Measurements from ENCODE around the gene MAT2B.
"Not testable (repeated sequence)": the region's sequence is repeated elsewhere in the genome, so short reads cannot be mapped to it uniquely, and the experiment has no call there.

Gene MAT2B

GRCh38 chr5:163533223-163533622 is 27.8 kb downstream of the MAT2B start:
- H4K20me1 ChIP-seq (ENCODE audit: insufficient read depth, low read length): no peaks in the 10 kb centered on the region
- H3K79me2 ChIP-seq (ENCODE audit: low read length): no peaks in the 10 kb centered on the region
- no peak for DNase-seq
- no peaks in the 10 kb centered on the region for H3K36me3 ChIP-seq (replicated peaks; ENCODE audit: insufficient read depth, low read length)
- no peak overlapping the region for H3K9ac ChIP-seq (ENCODE audit: low read length)
- H2AFZ ChIP-seq (ENCODE audit: low read length): no peak overlapping the region
- H3K9me2 ChIP-seq (replicated peaks; ENCODE audit: insufficient read depth, low read length): no peaks in the 10 kb centered on the region
- no peaks in the 10 kb centered on the region for H3F3A ChIP-seq (ENCODE audit: insufficient read depth, low read length)
- no peak overlapping the region for H3K4me2 ChIP-seq (ENCODE audit: low read depth, low read length)
- no peaks in the 10 kb centered on the region for H3K27me3 ChIP-seq (replicated peaks; ENCODE audit: insufficient read depth, low read length)
- no peak overlapping the region for H3K27ac ChIP-seq (ENCODE audit: low read length)
- no peak overlapping the region for H3K4me3 ChIP-seq (ENCODE audit: low read length)
- TF ChIP-seq CTCF (IDR thresholded peaks at IDR 0.05; ENCODE audit: low read length): no peak
- TF ChIP-seq EZH2phosphoT487 (IDR thresholded peaks at IDR 0.05; ENCODE audit: low read length): no peak
- no peak for TF ChIP-seq EZH2 (optimal IDR thresholded peaks at IDR 0.05; ENCODE audit: low read depth, low read length)
- H3K4me1 ChIP-seq (ENCODE audit: low read length): no peaks in the 10 kb centered on the region
- no peaks in the 10 kb centered on the region for H3K9me3 ChIP-seq (replicated peaks; ENCODE audit: insufficient read depth, low read length)

GRCh38 chr5:163534492-163535094 is 29.2 kb downstream of the MAT2B start:
- H3K4me3 ChIP-seq (ENCODE audit: low read length): no peak overlapping the region

GRCh38 chr5:163535290-163535689 is 29.9 kb downstream of the MAT2B start:
- Histone ChIP-seq H3F3A (ENCODE audit: insufficient read depth, low read length) (no peaks in the 10 kb centered on the region), H3K27ac (ENCODE audit: low read length) (no peak overlapping the region), H3K36me3 (replicated peaks; ENCODE audit: insufficient read depth, low read length) (no peaks in the 10 kb centered on the region), H3K4me2 (ENCODE audit: low read depth, low read length) (no peak overlapping the region), H3K27me3 (replicated peaks; ENCODE audit: insufficient read depth, low read length) (no peaks in the 10 kb centered on the region), H3K9me2 (replicated peaks; ENCODE audit: insufficient read depth, low read length) (no peaks in the 10 kb centered on the region), H3K4me3 (ENCODE audit: low read length) (no peak overlapping the region), H3K9me3 (replicated peaks; ENCODE audit: insufficient read depth, low read length) (no peaks in the 10 kb centered on the region), H4K20me1 (ENCODE audit: insufficient read depth, low read length) (no peaks in the 10 kb centered on the region), H3K9ac (ENCODE audit: low read length) (no peak overlapping the region), H3K79me2 (ENCODE audit: low read length) (no peaks in the 10 kb centered on the region), H2AFZ (ENCODE audit: low read length) (no peak overlapping the region), H3K4me1 (ENCODE audit: low read length) (no peaks in the 10 kb centered on the region)
- TF ChIP-seq EZH2 (optimal IDR thresholded peaks at IDR 0.05; ENCODE audit: low read depth, low read length) (no peak), CTCF (IDR thresholded peaks at IDR 0.05; ENCODE audit: low read length) (no peak), EZH2phosphoT487 (IDR thresholded peaks at IDR 0.05; ENCODE audit: low read length) (no peak)
- DNase-seq: no peak

More at GRCh38 chr5:163534492-163535094, 29.2 kb downstream of the MAT2B start:
- Histone ChIP-seq H3K9ac (ENCODE audit: low read length) (no peak overlapping the region), H2AFZ (ENCODE audit: low read length) (no peak overlapping the region), H3K79me2 (ENCODE audit: low read length) (no peaks in the 10 kb centered on the region), H3K4me2 (ENCODE audit: low read depth, low read length) (no peak overlapping the region), H3K4me1 (ENCODE audit: low read length) (no peaks in the 10 kb centered on the region), H3K36me3 (replicated peaks; ENCODE audit: insufficient read depth, low read length) (no peaks in the 10 kb centered on the region), H3F3A (ENCODE audit: insufficient read depth, low read length) (no peaks in the 10 kb centered on the region), H3K9me3 (replicated peaks; ENCODE audit: insufficient read depth, low read length) (no peaks in the 10 kb centered on the region), H4K20me1 (ENCODE audit: insufficient read depth, low read length) (no peaks in the 10 kb centered on the region), H3K9me2 (replicated peaks; ENCODE audit: insufficient read depth, low read length) (no peaks in the 10 kb centered on the region), H3K27ac (ENCODE audit: low read length) (no peak overlapping the region), H3K27me3 (replicated peaks; ENCODE audit: insufficient read depth, low read length) (no peaks in the 10 kb centered on the region)
- no peak for DNase-seq
- no peak for TF ChIP-seq CTCF (IDR thresholded peaks at IDR 0.05; ENCODE audit: low read length)
- TF ChIP-seq EZH2 (optimal IDR thresholded peaks at IDR 0.05; ENCODE audit: low read depth, low read length): no peak
- no peak for TF ChIP-seq EZH2phosphoT487 (IDR thresholded peaks at IDR 0.05; ENCODE audit: low read length)

- not testable (repeated sequence) for DNase-seq; H3K9me3 ChIP-seq (replicated peaks; ENCODE audit: insufficient read depth, low read length)
These were observed 31.0 kb downstream of the MAT2B start for GRCh38 chr5:163536442-163536841.

More at GRCh38 chr5:163536442-163536841, 31.0 kb downstream of the MAT2B start:
- not testable (repeated sequence) for H3K9ac ChIP-seq (ENCODE audit: low read length); H2AFZ ChIP-seq (ENCODE audit: low read length); H3K27me3 ChIP-seq (replicated peaks; ENCODE audit: insufficient read depth, low read length); H3K27ac ChIP-seq (ENCODE audit: low read length); H3K36me3 ChIP-seq (replicated peaks; ENCODE audit: insufficient read depth, low read length); H4K20me1 ChIP-seq (ENCODE audit: insufficient read depth, low read length); H3F3A ChIP-seq (ENCODE audit: insufficient read depth, low read length); H3K4me2 ChIP-seq (ENCODE audit: low read depth, low read length); H3K79me2 ChIP-seq (ENCODE audit: low read length); H3K9me2 ChIP-seq (replicated peaks; ENCODE audit: insufficient read depth, low read length); H3K4me3 ChIP-seq (ENCODE audit: low read length); H3K4me1 ChIP-seq (ENCODE audit: low read length)

Data from MM.1S (cell line).